Measurements from ENCODE around the gene UVRAG. TPM values are rescaled to one million over a fixed set of nuclear protein-coding genes. Genes with fewer than 3 reads are reported as not detected.

The UVRAG gene
- total RNA-seq, 1 donor from 2014 or later, result 49.0 TPM

- no peak for DNase-seq (ENCODE audit: low read depth in 2 of 2)
These were observed 326.0 kb downstream of the UVRAG start for GRCh38 chr11:76140912-76141574.

GRCh38 chr11:76141901-76142588 lies 327.0 kb downstream of the UVRAG start:
- DNase-seq (ENCODE audit: low read depth in 2 of 2), result no peak

- DNase-seq (ENCODE audit: low read depth in 2 of 2), result no peak
These were observed 328.3 kb downstream of the UVRAG start for GRCh38 chr11:76143274-76143673.

- DNase-seq (ENCODE audit: low read depth in 2 of 2), result no peak
These were observed 332.2 kb downstream of the UVRAG start for GRCh38 chr11:76147106-76147740.

- no peak for DNase-seq (ENCODE audit: low read depth in 2 of 2)
These were observed 333.2 kb downstream of the UVRAG start for GRCh38 chr11:76148231-76148630.

- peak in 1 of 2 donors; percentile 46 for DNase-seq (ENCODE audit: low read depth in 2 of 2)
These were observed 334.1 kb downstream of the UVRAG start for GRCh38 chr11:76148941-76149613.

- DNase-seq (ENCODE audit: low read depth in 2 of 2), result no peak
These were observed 334.7 kb downstream of the UVRAG start for GRCh38 chr11:76149713-76150112.

- no peak for DNase-seq (ENCODE audit: low read depth in 2 of 2)
These were observed 335.1 kb downstream of the UVRAG start for GRCh38 chr11:76150141-76150540.

GRCh38 chr11:76151556-76152085 lies 336.6 kb downstream of the UVRAG start:
- DNase-seq (ENCODE audit: low read depth in 2 of 2), result no peak

GRCh38 chr11:76152086-76152681 lies 337.2 kb downstream of the UVRAG start:
- DNase-seq (ENCODE audit: low read depth in 2 of 2), result peak; percentile 51 to 79

GRCh38 chr11:76152741-76153570 lies 337.9 kb downstream of the UVRAG start:
- no peak for DNase-seq (ENCODE audit: low read depth in 2 of 2)

GRCh38 chr11:76153571-76153923 lies 338.5 kb downstream of the UVRAG start:
- DNase-seq (ENCODE audit: low read depth in 2 of 2), result no peak

- peak in 1 of 2 donors; percentile 64 for DNase-seq (ENCODE audit: low read depth in 2 of 2)
These were observed 340.7 kb downstream of the UVRAG start for GRCh38 chr11:76155500-76156227.

- no peak for DNase-seq (ENCODE audit: low read depth in 2 of 2)
These were observed 342.0 kb downstream of the UVRAG start for GRCh38 chr11:76156971-76157427.

- no peak for DNase-seq (ENCODE audit: low read depth in 2 of 2)
These were observed 342.9 kb downstream of the UVRAG start for GRCh38 chr11:76157891-76158290.

GRCh38 chr11:76158394-76159302 lies 343.6 kb downstream of the UVRAG start:
- no peak for DNase-seq (ENCODE audit: low read depth in 2 of 2)

- DNase-seq (ENCODE audit: low read depth in 2 of 2), result no peak
These were observed 344.4 kb downstream of the UVRAG start for GRCh38 chr11:76159303-76159937.

- no peak for DNase-seq (ENCODE audit: low read depth in 2 of 2)
These were observed 345.1 kb downstream of the UVRAG start for GRCh38 chr11:76159983-76160661.

All from dermis microvascular lymphatic vessel endothelial cell (primary cell).